H1 (cell line): ENCODE results near the gene CASK. TPM values are rescaled to one million over a fixed set of nuclear protein-coding genes. Genes with fewer than 3 reads are reported as not detected.

Source experiments
- CTCF ChIA-PET: fragments of 300-600 bp; sonication (Branson Sonifier 250); formaldehyde crosslinking; loops from one replicate; lab custom pipeline; 2021; ENCODE audit not compliant: partially characterized antibody; lab: Charles Lee
- POLR2A ChIA-PET: fragments of 300-600 bp; sonication (Branson Sonifier 250); formaldehyde crosslinking; loops from one replicate; lab custom pipeline; 2021; ENCODE audit warnings: inconsistent platforms; ENCODE audit not compliant: partially characterized antibody; lab: Charles Lee
- DNase-seq, 2 experiments: peaks; one replicate each; pipeline versions ENCODE4 v3.0.0 to v3.0.0-alpha.2; 2010 to 2022; ENCODE audit warnings: low spot score in 2 of 2, low read depth in 1 of 2, mixed read lengths in 1 of 2
- FAIRE-seq: peaks from 2 replicates; lab custom pipeline; 2011; peaks lifted over from hg19 to GRCh38; lab: Jason Lieb, UNC
- H2AFZ ChIP-seq: 2 replicates; pipeline ENCODE4 v1.8.1; 2012; ENCODE audit warnings: low read length, inconsistent platforms
- H2AK5ac ChIP-seq: 2 replicates; pipeline ENCODE4 v1.6.1; 2013; ENCODE audit warnings: low read depth, low read length
- H2BK120ac ChIP-seq: replicated peaks from 2 replicates; pipeline ENCODE3; 2013; ENCODE audit warnings: low read depth, low read length, inconsistent platforms
- H2BK12ac ChIP-seq: 2 replicates; pipeline ENCODE4 v1.6.1; 2013; ENCODE audit warnings: low read depth, low read length
- H2BK15ac ChIP-seq: 2 replicates; pipeline ENCODE4 v1.6.1; 2013; ENCODE audit warnings: low read length
- H2BK20ac ChIP-seq: 2 replicates; pipeline ENCODE4 v1.6.1; 2013; ENCODE audit warnings: low read length
- H2BK5ac ChIP-seq: 2 replicates; pipeline ENCODE4 v1.6.1; 2013; ENCODE audit warnings: low read depth, low read length
- H3K14ac ChIP-seq: 2 replicates; pipeline ENCODE4 v1.6.1; 2013; ENCODE audit warnings: inconsistent platforms; ENCODE audit not compliant: insufficient read length
- H3K18ac ChIP-seq: 2 replicates; pipeline ENCODE4 v1.6.1; 2013; ENCODE audit warnings: low read length; ENCODE audit errors: extremely low read depth
- H3K23ac ChIP-seq: 2 replicates; pipeline ENCODE4 v1.6.1; 2013; ENCODE audit warnings: inconsistent platforms; ENCODE audit not compliant: insufficient read length
- H3K23me2 ChIP-seq: 2 replicates; pipeline ENCODE4 v1.6.1; 2013; ENCODE audit warnings: low read depth, low read length
- H3K27ac ChIP-seq: 2 replicates; pipeline ENCODE4 v1.6.1; 2011; ENCODE audit warnings: low read depth, low read length, inconsistent platforms
- H3K27me3 ChIP-seq, 4 experiments: replicated peaks in 1 of 4; 1 replicate in 1 of 4; 2 replicates in 3 of 4; pipeline versions ENCODE4 v1.6.1 to v1.8.1; 2011 to 2013; ENCODE audit warnings: low read length in 3 of 4, mild to moderate bottlenecking in 3 of 4, inconsistent platforms in 2 of 4, mixed read lengths in 2 of 4, moderate library complexity in 1 of 4; ENCODE audit not compliant: control insufficient read depth in 3 of 4, insufficient read depth in 3 of 4; ENCODE audit errors: extremely low read depth in 1 of 4
- H3K36me3 ChIP-seq, 4 experiments: 2 replicates each; pipeline versions ENCODE4 v1.6.1 to v1.8.1; 2011 to 2013; ENCODE audit warnings: mild to moderate bottlenecking in 4 of 4, low read length in 3 of 4, moderate library complexity in 2 of 4, control low read depth in 1 of 4, inconsistent platforms in 1 of 4; ENCODE audit not compliant: insufficient read depth in 4 of 4, control insufficient read depth in 2 of 4
- H3K4ac ChIP-seq: replicated peaks from 2 replicates; pipeline ENCODE3; 2013; ENCODE audit warnings: low read length, low read depth, mixed read lengths, inconsistent platforms; ENCODE audit not compliant: insufficient read length
- H3K4me1 ChIP-seq, 4 experiments: replicated peaks in 1 of 4; 1 replicate in 1 of 4; 2 replicates in 3 of 4; pipeline versions ENCODE4 v1.6.1 to v1.8.1; 2011 to 2013; ENCODE audit warnings: low read length in 3 of 4, inconsistent platforms in 2 of 4, mixed read lengths in 1 of 4; ENCODE audit not compliant: insufficient read depth in 4 of 4, control insufficient read depth in 3 of 4
- H3K4me2 ChIP-seq, 2 experiments: 2 replicates each; pipeline versions ENCODE4 v1.6.1 to v1.8.1; 2011 to 2013; ENCODE audit warnings: low read depth in 2 of 2, low read length in 2 of 2, control low read depth in 1 of 2, inconsistent platforms in 1 of 2, mild to moderate bottlenecking in 1 of 2; ENCODE audit not compliant: insufficient read depth in 1 of 2
- H3K4me3 ChIP-seq, 4 experiments: fragments of 200-600, 300-600 bp in 1 of 4; sonication (generic), shearing (Covaris generic), sonication (Bioruptor Twin) in 1 of 4; 2 replicates each; pipeline versions ENCODE4 v1.5.1 to v1.8.1; 2011 to 2016; ENCODE audit warnings: low read length in 4 of 4, low read depth in 3 of 4, control low read depth in 2 of 4, inconsistent platforms in 2 of 4, mild to moderate bottlenecking in 2 of 4, mixed read lengths in 1 of 4, moderate library complexity in 1 of 4; ENCODE audit not compliant: insufficient read depth in 2 of 4; ENCODE audit errors: extremely low read depth in 1 of 4
- H3K56ac ChIP-seq: replicated peaks from 2 replicates; pipeline ENCODE3; 2013; ENCODE audit warnings: low read depth, mild to moderate bottlenecking, mixed read lengths, low read length, inconsistent platforms; ENCODE audit not compliant: insufficient read length
- H3K79me1 ChIP-seq: 2 replicates; pipeline ENCODE4 v1.6.1; 2013; ENCODE audit warnings: low read depth, low read length, control low read depth
- H3K79me2 ChIP-seq, 2 experiments: 2 replicates each; pipeline versions ENCODE4 v1.6.1 to v1.8.1; 2012 to 2013; ENCODE audit warnings: low read length in 2 of 2, mild to moderate bottlenecking in 2 of 2, inconsistent platforms in 1 of 2; ENCODE audit not compliant: insufficient read depth in 2 of 2, control insufficient read depth in 1 of 2
- H3K9ac ChIP-seq, 4 experiments: replicated peaks in 1 of 4; 1 replicate in 1 of 4; 2 replicates in 3 of 4; pipeline versions ENCODE4 v1.6.1 to v1.8.1; 2011 to 2013; ENCODE audit warnings: low read depth in 3 of 4, low read length in 3 of 4, control low read depth in 2 of 4, mild to moderate bottlenecking in 2 of 4, moderate library complexity in 2 of 4, inconsistent platforms in 1 of 4; ENCODE audit errors: extremely low read depth in 1 of 4
- H3K9me3 ChIP-seq, 2 experiments: 2 replicates each; pipeline versions ENCODE4 v1.6.1 to v1.8.1; 2012 to 2013; ENCODE audit warnings: mild to moderate bottlenecking in 2 of 2, moderate library complexity in 2 of 2, control low read depth in 1 of 2, inconsistent platforms in 1 of 2, low read depth in 1 of 2, low read length in 1 of 2, mixed read lengths in 1 of 2; ENCODE audit not compliant: insufficient read depth in 2 of 2
- H4K20me1 ChIP-seq, 2 experiments: replicated peaks in 1 of 2; 2 replicates each; pipeline versions ENCODE3 to v1.8.1; 2011 to 2013; ENCODE audit warnings: inconsistent platforms in 2 of 2, low read length in 2 of 2, mild to moderate bottlenecking in 1 of 2; ENCODE audit not compliant: insufficient read depth in 2 of 2, control insufficient read depth in 1 of 2
- H4K5ac ChIP-seq: 2 replicates; pipeline ENCODE4 v1.6.1; 2013; ENCODE audit warnings: low read length, low read depth, mixed read lengths, inconsistent platforms; ENCODE audit not compliant: insufficient read length
- H4K8ac ChIP-seq: 2 replicates; pipeline ENCODE4 v1.8.0; 2013; ENCODE audit warnings: mild to moderate bottlenecking, moderate library complexity, low read length, inconsistent platforms; ENCODE audit not compliant: insufficient read depth; ENCODE audit errors: extremely low read depth
- H4K91ac ChIP-seq: replicated peaks from 2 replicates; pipeline ENCODE3; 2013; ENCODE audit warnings: low read length, mixed read lengths, inconsistent platforms; ENCODE audit not compliant: insufficient read length
- YY1 ChIP-seq: IDR thresholded peaks from 2 replicates; pipeline ENCODE4 v1.6.1; 2011; ENCODE audit warnings: low read depth, mild to moderate bottlenecking, low read length
- WGBS, 2 experiments: shearing (Covaris generic) in 1 of 2; methylation state at CpG; one replicate each; pipeline versions ENCODE4 v1.1.6 to v1.1.7; 2013 to 2015; ENCODE audit warnings: low lambda C conversion rate in 2 of 2, mixed read lengths in 2 of 2, inconsistent platforms in 1 of 2, low coverage in 1 of 2, missing lambda C conversion rate in 1 of 2; ENCODE audit not compliant: insufficient replicate concordance in 2 of 2, insufficient coverage in 1 of 2, insufficient read length in 1 of 2; ENCODE audit errors: extremely low coverage in 1 of 2, missing lambda C conversion rate in 1 of 2; 5-methylcytosine and 5-hydroxymethylcytosine counted together
- polyA plus RNA-seq, 7 experiments: library from polyadenylated mRNA; depleted of rRNA in 3 of 7; stranded (reverse) in 5 of 7; unstranded in 2 of 7; fragments of >200 nt in 5 of 7; fragments of 200-250 nt in 2 of 7; gene quantifications; 1 replicate in 5 of 7; 2 replicates in 1 of 7; 4 replicates in 1 of 7; pipeline versions ENCODE4 v1.2.1 to v1.2.3, GENCODE V29; 2011 to 2013; ENCODE audit warnings: missing spikeins in 2 of 7, mixed read lengths in 2 of 7
- total RNA-seq: library from RNA; stranded (reverse); fragmentation: NEBNext Ultra II Directional; extraction: Animal tissue kit (Norgen Biotek cat#: 25700); gene quantifications from 2 replicates; pipeline ENCODE4 v1.2.1, GENCODE V29; 2021

CASK gene
- total and polyA plus RNA-seq, 2 of the 8 experiments (the other 6 are each of a cell fraction or from before 2014, with no cell fraction given), result 21.6 to 55.1 TPM

DNA sequence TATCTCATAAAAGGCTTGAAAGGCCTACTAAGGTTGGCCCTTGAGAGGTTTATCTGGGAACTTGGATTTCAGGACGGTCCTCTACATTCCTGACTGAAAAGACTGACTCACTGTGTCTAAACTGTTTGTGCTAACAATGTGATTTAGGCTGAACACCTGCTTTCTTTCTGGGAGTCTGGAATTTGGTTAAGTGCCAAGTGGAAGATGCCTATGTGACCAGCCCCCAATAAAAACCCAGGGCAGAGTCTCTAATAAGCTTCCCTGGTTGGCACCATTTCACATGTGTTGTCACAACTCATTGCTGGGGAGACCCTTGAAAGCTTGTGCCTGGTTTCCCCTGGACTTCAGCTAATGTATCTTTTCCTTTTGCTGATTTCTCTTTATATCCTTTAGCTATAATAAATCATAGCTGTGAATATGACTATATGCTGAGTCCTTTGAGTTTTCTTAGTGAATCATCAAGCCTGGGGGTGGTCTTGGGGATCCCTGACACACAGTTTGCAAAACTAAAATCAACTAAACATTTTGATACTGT lies 144.3 kb downstream of the CASK start:
- Histone ChIP-seq H3K36me3 (no peaks in the 10 kb centered on the region), H3K9me3 (no peaks in the 10 kb centered on the region), H2BK120ac (no peak overlapping the region), H3K27ac (no peak overlapping the region), H3K4me1 (no peaks in the 10 kb centered on the region), H2BK5ac (no peak overlapping the region), H2AFZ (no peak overlapping the region), H3K27me3 (no peaks in the 10 kb centered on the region), H2AK5ac (no peak overlapping the region), H3K9ac (no peak overlapping the region), H3K18ac (no peak overlapping the region), H3K14ac (no peak overlapping the region), H4K20me1 (no peaks in the 10 kb centered on the region), H3K23me2 (no peaks in the 10 kb centered on the region), H3K56ac (no peak overlapping the region), H4K8ac (no peak overlapping the region), H4K5ac (no peak overlapping the region), H3K4me3 (no peak overlapping the region), H2BK12ac (no peak overlapping the region), H3K79me2 (no peaks in the 10 kb centered on the region; a peak in 1 of 4 replicates), H3K79me1 (no peaks in the 10 kb centered on the region), H2BK15ac (no peak overlapping the region), H2BK20ac (no peak overlapping the region), H4K91ac (no peak overlapping the region), H3K4me2 (no peak overlapping the region), H3K4ac (no peak overlapping the region), H3K23ac (no peak overlapping the region)
- WGBS, 2 experiments, result 90% methylated on average over 1 of the region's 1 CpG; no CpG with 5 or more reads in 1 of the 2 experiments
- no peak for FAIRE-seq
- CTCF ChIA-PET, result interaction anchor here (0.6 kb wide), 1 partner anchor 15 kb away, joined by 3 read pairs; no protein-coding TSS in a partner anchor
- no peak for DNase-seq
- POLR2A ChIA-PET, result no interaction called here
- TF ChIP-seq YY1, result no peak
